ENCODE results near the gene TMEM201.
"Not testable (repeated sequence)": the region's sequence is repeated elsewhere in the genome, so short reads cannot be mapped to it uniquely, and the experiment has no call there.

Gene TMEM201, protein sequence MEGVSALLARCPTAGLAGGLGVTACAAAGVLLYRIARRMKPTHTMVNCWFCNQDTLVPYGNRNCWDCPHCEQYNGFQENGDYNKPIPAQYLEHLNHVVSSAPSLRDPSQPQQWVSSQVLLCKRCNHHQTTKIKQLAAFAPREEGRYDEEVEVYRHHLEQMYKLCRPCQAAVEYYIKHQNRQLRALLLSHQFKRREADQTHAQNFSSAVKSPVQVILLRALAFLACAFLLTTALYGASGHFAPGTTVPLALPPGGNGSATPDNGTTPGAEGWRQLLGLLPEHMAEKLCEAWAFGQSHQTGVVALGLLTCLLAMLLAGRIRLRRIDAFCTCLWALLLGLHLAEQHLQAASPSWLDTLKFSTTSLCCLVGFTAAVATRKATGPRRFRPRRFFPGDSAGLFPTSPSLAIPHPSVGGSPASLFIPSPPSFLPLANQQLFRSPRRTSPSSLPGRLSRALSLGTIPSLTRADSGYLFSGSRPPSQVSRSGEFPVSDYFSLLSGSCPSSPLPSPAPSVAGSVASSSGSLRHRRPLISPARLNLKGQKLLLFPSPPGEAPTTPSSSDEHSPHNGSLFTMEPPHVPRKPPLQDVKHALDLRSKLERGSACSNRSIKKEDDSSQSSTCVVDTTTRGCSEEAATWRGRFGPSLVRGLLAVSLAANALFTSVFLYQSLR

DNA sequence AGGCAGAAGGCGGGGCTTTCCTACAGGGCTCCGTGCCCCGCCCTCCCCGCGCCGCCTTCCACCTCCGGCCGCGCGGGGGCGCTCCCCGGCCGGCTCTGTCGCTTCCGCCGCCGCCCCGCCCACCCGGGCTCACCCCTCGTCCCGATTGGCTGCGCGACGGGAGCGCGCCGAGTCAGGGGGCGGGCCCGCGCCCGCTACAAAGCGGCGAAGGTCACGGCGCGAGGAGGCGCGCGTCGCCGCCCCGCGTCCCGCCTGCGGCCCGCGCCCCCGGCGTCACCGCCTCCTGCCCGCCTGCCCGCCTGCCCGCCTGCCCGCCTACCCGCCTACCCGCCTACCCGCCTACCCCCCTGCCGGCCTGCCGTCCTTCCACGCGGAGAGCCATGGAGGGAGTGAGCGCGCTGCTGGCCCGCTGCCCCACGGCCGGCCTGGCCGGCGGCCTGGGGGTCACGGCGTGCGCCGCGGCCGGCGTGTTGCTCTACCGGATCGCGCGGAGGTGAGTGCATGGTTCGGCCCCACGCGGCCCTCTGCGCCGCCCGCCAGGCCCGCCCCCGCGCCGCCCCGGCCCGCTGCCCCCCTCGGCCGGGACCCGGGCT is at the start of gene TMEM201:
Gene TMEM201, plus strand, starts transcription at position 361 of the 593 bp plus-strand sequence. Its CDS starts 20 bp downstream, at position 381.
- peak; percentile 64 for DNase-seq

DNA sequence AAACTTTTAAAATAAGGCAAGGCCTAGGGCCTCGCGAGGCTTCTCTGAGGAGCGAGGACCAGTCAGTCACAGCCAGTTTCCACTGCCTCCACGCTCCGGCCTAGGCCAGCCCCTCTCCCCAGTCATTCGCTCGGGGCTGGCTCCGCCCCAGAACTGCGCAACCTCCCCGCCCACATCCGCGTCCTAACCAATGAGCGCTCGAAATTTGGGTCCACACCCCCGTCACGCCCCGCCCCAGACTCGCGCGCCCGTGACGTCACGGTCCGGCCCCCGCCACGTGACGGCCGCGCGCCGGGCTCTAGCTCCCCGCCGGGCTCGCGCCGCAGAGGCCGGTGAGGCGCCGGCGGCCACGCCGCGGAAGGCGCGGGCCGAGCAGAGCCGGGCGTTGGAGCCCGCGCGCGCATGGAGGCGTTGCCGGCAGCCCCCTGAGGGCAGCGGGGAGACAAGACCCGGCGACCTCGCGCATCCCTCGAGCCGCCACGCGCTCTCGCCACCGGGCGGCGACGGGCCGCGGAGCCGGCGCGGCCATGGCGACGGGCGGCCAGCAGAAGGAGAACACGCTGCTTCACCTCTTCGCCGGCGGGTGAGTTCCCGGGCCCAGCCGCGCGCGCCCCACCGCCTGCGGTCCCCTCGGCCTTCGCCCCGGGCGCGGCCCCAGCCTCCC is 49.4 kb upstream of the TMEM201 start, which contains the start of gene SLC25A33:
Gene SLC25A33, plus strand, starts transcription at position 301 of the 664 bp plus-strand sequence. Its CDS starts 227 bp downstream, at position 528.
- DNase-seq: peak; percentile 84

DNA sequence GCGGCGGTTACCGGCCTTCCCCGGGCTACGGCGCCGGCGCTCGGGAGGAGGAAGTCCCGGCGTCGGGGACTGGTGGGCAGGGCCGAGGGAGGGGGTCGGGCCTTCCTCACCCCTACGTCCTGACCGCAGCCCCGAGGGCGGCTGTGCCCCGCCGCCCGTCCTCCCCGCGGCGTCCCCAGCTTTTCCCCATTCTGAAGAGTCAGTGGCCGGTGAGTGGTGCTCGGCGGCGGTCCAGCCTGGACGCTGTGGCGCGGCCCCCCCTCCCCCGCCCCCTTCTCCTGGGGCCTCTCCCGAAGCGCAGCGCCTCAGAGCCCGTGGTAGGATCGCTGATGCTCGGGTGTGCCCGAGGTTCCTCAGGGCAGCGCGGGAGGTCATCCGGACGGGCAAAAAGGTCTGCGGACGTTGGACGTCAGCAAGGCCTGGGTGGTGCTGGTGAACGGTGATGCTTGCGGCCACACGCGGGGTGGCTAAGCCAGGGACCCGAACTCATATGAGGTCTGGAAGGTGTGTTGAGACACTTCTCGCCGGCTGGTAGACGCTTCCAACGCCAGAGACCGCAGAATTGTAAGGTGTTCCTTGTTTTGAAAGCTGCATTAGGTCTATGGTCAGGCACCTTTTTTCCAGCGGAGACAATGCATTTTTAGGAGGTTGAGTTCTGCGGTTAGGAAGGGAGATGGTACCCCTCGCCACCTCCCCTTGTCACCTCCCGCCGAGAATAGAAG is 48.7 kb upstream of the TMEM201 start:
- DNase-seq: no peak

DNA sequence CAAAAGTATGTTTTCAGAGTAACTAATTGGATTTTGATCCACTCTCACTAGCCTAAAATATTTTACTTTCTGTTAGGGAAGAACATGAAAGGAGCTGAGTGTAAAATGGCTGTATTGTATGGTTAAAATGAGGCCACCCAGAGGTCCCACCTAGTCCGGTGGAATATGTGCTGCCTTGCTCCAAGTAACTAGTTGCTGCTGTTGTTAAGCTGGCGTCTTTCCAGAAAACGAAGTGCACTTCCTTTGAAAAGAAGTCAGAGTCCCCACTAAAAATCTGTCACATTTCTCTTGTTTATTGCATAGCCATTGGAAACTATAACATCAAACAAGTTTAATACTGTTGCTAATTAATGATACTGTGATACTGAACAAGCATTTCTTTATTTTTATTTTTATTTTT is 46.3 kb upstream of the TMEM201 start:
- no peak for DNase-seq

DNA sequence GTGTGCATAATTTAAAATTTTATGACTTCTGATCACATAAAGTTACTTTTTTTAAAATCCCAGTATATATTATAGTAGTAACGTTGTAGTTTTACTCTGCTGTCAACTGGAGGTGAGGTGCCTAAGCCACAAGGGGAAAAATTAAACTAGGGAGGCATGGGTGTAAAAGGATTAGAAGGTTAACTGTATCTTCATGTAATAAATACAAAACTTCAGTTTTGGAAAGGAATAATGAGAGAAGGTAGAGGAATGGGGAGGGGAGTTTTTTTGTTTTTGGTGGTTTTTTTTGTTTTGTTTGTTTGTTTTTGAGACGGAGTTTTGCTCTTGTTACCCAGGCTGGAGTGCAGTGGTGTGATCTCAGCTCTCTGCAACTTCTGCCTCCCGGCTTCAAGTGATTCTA is 43.8 kb upstream of the TMEM201 start:
- DNase-seq: no peak

DNA sequence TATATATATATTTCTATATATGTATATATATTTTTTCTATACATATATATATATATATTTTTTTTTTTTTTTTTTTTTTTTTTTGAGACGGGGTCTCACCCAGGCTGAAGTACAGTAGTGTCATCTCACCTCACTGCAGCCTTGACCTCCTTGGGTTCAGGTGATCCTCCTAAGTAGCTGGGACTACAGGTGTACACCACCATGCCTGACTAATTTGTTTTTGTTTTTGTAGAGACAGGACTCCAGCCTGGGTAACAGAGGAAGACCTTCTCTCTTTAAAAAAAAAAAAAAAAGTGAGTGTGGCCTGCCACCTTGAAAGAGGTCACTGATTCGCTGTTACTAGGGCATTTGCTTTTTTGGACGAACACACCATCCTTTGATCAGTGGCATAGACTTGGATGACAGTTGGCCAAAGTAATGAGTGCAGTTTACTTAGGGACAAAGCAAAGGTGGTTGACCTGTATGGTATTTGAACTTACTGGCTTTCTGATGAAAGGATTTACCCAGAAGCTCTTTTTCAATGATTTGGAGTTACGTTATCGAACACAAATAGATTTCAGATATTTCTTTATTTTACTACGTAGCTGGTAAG is 38.7 kb upstream of the TMEM201 start:
- no peak for DNase-seq

DNA sequence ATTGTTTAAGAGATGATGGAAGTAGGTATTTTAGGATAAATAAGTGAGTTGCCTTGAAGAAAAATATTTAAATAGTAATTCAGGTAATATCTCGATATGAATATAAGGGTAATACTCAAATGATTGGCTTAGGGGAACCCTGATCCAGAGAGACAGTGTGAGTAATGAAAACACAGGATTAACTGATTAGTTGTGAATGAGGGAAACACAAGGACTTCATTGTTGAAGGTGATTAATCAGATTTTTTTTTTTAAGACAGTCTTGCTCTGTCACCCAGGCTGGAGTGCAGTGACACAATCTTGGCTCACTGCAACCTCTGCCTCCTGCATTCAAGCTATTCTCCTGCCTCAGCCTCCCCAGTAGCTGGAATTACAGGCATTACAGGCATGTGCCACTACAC is 36.7 kb upstream of the TMEM201 start:
- no peak for DNase-seq

DNA sequence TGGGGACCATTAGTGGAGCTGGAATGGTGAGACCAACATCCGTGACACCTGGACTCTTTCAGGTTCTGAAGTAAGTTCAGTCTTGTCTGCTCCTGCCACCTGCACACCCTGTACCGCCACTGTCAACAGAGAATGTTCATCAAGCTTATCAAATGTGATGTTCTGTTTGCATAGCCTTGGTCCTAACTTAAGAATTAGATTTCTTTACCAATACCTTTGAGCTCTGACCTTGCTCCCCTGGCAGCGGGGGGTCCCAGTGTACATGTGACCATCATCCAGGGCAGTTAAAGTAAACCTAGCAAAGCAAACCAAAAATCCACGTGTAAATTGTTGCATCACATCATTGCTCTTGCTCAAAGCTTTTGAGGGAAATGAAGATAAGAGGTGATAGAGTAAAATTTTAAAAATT is 35.0 kb upstream of the TMEM201 start:
- no peak for DNase-seq

DNA sequence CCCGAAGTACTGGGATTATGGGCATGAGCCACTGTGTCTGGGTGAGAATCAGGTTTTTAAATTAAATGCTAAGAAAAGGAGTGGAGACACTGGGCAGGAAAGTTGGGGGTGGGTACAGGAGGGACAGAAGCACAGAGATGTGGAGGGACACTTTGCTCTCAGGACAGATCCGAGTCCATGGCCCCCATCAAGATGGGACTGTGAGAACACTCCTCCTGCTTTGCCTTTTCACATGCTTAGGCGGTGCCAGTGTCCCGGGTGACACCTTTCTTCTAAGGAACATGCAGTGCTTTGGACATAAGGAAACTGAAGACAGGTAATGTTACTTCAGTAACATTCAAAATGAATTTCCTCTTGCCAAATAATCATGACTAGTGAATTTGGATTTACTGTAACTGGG is 32.8 kb upstream of the TMEM201 start:
- DNase-seq: no peak

DNA sequence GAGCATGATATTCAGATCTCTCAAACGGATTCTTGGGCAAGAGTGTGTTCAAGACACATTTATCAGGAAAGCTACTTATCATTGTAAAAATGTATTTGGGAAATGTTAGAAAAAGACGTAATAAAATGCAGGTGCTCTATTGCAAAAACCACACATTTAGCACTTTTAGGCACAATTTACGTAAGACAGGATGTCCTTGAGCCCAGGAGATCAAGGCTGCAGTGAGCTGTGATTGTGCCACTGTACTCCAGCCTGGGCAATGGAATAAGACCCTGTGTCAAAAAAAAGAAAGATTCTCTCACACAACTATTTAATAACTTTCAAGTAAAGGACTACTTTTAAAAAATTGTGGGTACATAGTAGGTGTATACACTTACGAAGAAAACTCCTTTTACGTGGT is 31.1 kb upstream of the TMEM201 start:
- no peak for DNase-seq

DNA sequence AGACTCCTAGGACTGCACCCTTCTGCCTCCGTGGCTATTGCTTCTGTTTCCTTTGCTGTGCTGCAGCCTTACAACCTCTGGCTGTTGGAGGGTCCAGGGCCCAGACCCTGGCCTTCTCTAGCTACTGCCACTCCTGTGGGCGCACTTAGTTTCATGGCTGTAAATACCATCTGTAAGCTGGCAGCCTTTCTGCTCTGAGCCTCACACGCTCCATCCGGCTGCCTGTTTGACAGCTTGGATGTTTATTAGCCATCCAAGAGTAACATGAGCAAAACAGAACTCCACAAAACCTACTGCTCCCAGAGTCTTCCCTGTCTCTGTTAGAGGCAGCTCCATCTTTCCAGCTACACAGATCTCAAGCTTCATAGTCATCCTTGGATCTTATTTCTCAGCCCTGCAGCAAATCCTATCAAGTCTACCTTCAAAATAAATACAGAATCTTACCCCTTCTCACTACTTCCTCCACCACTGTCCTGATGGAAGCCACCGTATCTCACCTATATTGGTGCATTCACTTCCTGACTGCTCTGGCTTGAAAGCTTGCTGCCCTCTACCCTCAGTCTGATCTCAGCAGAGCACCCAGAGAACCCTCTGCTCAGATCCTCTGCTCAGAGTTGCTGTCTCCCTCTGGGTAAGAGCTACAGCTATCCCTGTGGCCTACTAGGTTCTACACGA is 30.3 kb upstream of the TMEM201 start:
- peak; percentile 64 for DNase-seq

DNA sequence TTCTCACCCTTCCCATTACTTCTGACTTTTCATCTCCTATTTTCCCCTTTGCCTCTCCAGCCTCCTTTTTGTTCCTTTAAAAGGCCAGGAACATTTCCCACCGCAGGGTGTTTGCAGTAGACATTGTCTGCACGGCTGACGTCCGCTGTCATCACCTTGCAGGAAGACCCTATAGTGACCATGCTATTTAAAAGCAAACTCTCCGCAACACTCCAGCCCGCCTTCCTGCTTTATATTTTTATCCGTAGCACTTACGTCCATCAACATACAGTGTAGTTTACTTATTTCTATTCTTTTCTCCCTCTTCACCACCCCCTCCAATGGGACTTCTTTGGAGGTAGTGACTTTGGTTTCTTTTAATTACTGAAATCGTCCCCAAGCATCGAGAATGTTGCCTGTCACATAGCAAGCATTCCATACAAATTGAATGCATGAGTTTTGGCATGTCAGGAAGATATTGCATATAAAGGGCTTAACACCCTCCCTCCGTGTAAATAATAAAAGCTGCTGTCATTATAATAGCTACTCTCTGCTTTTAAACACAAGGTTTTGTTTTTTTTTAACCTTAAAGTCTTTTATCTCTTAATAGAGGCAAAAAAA is 29.7 kb upstream of the TMEM201 start:
- DNase-seq: no peak

DNA sequence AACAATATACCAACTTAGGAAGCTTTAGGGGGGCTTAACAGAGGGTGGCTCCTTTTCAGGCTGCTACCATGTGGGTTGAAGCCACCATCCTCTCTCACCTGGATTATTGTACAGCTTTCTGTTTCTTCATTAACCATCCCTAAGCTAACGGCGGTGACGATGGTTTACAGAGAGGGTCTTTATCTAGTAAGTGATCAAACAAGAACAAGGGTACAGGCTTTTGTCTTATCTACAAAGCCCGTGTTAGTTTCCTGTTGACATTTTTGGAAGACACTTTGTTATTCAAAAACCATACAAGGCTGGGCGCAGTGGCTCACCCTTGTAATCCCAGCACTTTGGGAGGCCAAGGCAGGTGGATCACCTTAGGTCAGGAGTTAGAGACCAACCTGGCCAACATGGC is 29.0 kb upstream of the TMEM201 start:
- DNase-seq: no peak

DNA sequence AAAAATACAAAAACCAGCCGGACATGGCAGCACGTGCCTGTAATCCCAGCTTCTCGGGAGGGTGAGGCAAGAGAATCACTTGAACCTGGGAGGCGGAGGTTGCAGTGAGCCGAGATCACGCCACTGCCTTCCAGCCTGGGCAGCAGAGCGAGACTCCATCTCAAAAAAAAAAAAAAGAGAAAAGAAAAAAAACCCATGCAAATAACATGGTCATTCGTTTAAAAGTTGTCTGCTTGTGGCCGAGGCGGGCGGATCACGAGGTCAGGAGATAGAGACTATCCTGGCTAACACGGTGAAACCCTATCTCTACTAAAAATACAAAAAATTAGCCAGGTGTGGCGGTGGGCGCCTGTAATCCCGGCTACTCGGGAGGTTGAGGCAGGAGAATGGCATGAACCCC is 28.6 kb upstream of the TMEM201 start:
- not testable (repeated sequence) for DNase-seq

DNA sequence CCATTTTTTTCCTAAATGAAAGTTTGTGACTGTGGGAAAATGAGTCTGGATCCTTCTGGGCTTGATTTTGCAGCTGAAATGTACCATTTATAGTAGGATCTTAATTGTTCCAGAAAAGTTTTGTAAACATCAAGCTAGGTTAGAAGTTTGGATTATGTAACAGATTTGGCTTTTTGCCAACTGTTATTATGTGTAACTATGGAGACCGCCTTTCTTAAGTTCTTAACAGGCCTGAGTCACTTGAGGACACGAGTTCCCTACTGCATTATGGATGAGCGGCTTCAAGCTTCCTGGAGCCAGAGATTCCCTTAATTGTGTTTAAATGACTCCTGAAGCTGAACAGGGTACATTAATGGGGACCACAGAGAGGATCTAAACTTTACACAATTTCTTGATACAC is 27.3 kb upstream of the TMEM201 start:
- DNase-seq: peak; percentile 11

DNA sequence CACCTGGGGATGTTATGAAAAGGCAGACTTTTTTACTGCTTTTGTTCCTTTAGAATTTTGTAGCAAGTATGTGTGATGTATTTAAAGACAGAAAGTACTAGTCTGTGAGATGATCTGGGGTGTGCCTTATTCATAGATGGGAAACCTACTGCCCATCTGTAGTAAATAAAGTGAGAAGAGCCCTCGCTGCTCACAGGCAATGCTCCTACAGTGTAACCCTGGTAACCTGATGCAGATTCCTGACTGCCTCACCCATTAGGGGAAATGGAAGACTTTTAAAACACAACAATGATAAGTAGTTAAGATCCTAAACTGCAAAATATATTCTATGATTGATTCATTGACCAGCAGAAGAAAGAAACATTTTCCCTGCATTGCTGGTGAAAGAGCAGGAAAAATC is 19.4 kb upstream of the TMEM201 start:
- no peak for DNase-seq

DNA sequence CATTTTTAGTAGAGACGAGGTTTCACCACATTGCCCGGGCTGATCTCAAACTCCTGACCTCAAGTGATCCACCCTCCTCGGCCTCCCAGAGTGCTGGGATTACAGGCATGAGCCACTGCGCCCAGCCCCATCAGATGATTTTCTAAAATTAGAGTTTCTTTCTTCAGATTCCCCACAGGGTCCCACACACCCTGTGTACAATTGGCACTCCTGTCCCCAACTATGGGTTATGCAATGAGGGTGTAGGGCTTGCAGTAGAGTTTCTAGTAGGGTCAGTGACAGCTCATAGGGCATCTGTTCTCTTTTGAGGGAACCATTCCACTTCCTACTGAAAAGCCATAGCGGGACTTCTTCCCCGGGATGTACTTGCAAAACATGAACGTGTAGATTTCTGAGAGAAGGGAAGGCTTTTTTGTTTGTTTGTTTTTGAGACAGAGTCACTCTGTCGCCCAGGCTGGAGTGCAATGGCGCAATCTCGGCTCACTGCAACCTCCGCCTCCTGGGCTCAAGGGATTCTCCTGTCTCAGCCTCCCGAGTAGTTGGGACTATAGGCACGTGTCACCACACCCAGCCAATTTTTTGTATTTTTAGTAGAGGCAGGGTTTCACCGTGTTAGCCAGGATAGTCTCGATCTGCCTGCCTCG is 17.7 kb upstream of the TMEM201 start:
- DNase-seq: not testable (repeated sequence)

DNA sequence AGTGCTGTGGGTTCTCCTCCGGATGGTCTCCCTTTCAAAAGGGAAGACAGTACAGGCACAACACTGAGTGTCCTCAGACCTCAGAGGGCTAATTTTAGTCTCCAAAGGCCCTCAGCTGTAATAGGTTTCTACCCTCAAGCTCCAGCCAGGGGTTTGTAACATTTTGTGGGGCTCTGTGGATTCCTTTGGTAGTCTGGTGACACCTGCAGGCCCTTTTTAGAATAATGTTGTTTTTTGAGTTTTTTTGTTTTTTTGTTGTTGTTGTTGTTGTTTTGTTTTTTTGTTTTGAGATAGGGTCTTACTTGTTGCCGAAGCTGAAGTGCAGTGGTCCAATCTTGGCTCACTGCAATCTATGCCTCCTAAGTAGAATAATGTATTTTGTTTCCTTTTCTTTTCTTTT is 15.0 kb upstream of the TMEM201 start:
- DNase-seq: peak; percentile 33

DNA sequence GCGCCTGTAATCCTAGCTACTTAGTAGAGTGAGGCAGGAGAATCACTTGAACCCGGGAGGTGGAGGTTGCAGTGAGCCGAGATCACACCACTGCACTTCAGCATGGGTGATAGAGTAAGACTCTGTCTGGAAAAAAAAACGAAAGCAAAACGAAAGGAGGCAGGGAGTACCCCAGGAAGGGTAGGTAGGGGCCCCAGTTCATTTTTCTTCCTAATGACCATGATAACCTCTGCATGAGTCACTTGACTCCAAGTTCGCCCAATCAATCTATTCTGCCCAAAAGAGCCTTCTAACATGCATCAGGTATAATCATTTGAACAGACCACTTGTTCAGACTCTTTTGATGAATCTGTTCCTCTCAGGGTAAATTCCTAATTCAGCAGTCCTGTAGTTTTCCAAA is 13.2 kb upstream of the TMEM201 start:
- DNase-seq: no peak

DNA sequence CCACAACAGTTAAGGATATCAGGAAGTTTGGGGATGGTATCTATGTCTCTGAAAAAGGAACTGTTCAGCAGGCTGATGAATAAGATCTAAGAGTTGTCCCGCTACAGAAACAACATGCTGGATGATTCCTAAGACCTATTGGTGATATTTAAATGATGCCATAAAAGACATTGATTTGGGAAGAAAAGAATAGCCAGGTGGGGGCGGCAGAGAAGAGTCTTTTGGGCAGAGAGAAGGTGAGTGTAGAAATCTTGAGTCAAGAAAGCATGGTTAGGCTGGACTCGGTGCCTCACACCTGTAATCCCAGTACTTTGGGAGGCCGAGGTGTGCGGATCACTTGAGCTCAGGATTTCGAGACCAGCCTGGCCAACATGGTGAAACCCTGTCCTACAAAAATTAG is 11.8 kb upstream of the TMEM201 start:
- DNase-seq: no peak

DNA sequence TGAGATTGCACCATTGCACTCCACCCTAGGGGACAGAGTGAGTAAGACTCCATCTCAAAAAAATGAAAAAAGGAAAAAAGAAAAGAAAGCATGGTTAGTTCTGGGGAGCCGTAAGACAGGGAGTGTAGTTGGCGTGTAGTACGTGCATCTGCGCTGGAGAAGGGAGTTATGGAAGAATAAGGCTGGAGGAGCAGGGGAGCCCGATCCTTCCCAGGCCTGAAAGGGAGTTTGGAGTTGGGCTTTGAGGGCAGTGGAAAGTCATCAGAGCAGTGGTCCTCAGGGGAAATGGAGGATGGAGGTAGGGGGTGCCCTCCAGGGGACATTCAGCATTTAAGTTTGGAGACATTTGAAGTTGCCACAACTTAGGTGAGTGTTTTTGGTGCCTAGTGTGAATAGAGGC is 11.3 kb upstream of the TMEM201 start:
- DNase-seq: no peak

All from NCI-H1694 (cell line).